Smooth muscle cell (in vitro differentiated cells): Measurements from ENCODE around the gene HTR3E. TPM values are rescaled to one million over a fixed set of nuclear protein-coding genes. Genes with fewer than 3 reads are reported as not detected.

Source experiments
- DNase-seq: peaks from one replicate; lab custom pipeline; 2025; ENCODE audit not compliant: unreplicated experiment; lab: John Stamatoyannopoulos, UW
- H2AFZ ChIP-seq: fragments of 200-600 bp; sonication (generic); 2 replicates; pipeline ENCODE4 v1.6.0; 2016; ENCODE audit warnings: antibody characterized with exemption, low read depth, mild to moderate bottlenecking
- H3F3A ChIP-seq: fragments of 200-600 bp; sonication (generic); 2 replicates; pipeline ENCODE4 v1.6.0; 2017; ENCODE audit warnings: antibody characterized with exemption, low read depth
- H3K27ac ChIP-seq: fragments of 200-600 bp; sonication (generic); 2 replicates; pipeline ENCODE4 v1.5.1; 2016; ENCODE audit warnings: low read depth, mild to moderate bottlenecking
- H3K27me3 ChIP-seq: fragments of 200-600 bp; sonication (generic); 2 replicates; pipeline ENCODE4 v1.6.1; 2016; ENCODE audit warnings: low read depth, mild to moderate bottlenecking
- H3K36me3 ChIP-seq: fragments of 200-600 bp; sonication (generic); 2 replicates; pipeline ENCODE4 v1.5.1; 2016; ENCODE audit warnings: low read depth
- H3K4me1 ChIP-seq: fragments of 200-600 bp; sonication (generic); 2 replicates; pipeline ENCODE4 v1.5.1; 2016; ENCODE audit warnings: low read depth
- H3K4me2 ChIP-seq: fragments of 200-600 bp; sonication (generic); 2 replicates; pipeline ENCODE4 v1.6.0; 2016; ENCODE audit warnings: mild to moderate bottlenecking
- H3K4me3 ChIP-seq: fragments of 200-600 bp; sonication (generic); 2 replicates; pipeline ENCODE4 v1.5.1; 2016; ENCODE audit warnings: mild to moderate bottlenecking
- H3K79me2 ChIP-seq: fragments of 200-600 bp; sonication (generic); 2 replicates; pipeline ENCODE4 v1.6.0; 2016; ENCODE audit warnings: low read depth, mild to moderate bottlenecking
- H3K9ac ChIP-seq: fragments of 200-600 bp; sonication (generic); 2 replicates; pipeline ENCODE4 v1.6.0; 2016; ENCODE audit warnings: low read depth
- H3K9me3 ChIP-seq: fragments of 200-600 bp; sonication (generic); replicated peaks from 2 replicates; pipeline ENCODE4 v1.5.1; 2016; ENCODE audit warnings: low read depth
- H4K20me1 ChIP-seq: fragments of 200-600 bp; sonication (generic); 2 replicates; pipeline ENCODE4 v1.6.0; 2016; ENCODE audit warnings: low read depth
- WGBS: methylation state at CpG from one replicate; pipeline ENCODE4 v1.1.7; 2016; ENCODE audit warnings: low lambda C conversion rate; 5-methylcytosine and 5-hydroxymethylcytosine counted together
- polyA plus RNA-seq: library from polyadenylated mRNA; unstranded; fragments of >200 nt; fragmentation: Nextera tagmentation; extraction: Ambion mirVana; gene quantifications from 2 replicates; pipeline ENCODE4 v1.2.1, GENCODE V29; 2016
- total RNA-seq: library from RNA; depleted of rRNA; stranded (reverse); fragments of >200 nt; gene quantifications from 2 replicates; pipeline ENCODE4 v1.2.3, GENCODE V29; 2014
- TF ChIP-seq, protein P1 (sequence below): fragments of 200-600 bp; sonication (generic); IDR thresholded peaks from 2 replicates; pipeline ENCODE4 v1.5.1; 2017; ENCODE audit warnings: borderline replicate concordance, mild to moderate bottlenecking, antibody characterized with exemption; ENCODE audit not compliant: insufficient read depth, poor library complexity, severe bottlenecking

HTR3E gene
- total and polyA plus RNA-seq, 2 experiments from 2014 or later: not detected

DNA sequence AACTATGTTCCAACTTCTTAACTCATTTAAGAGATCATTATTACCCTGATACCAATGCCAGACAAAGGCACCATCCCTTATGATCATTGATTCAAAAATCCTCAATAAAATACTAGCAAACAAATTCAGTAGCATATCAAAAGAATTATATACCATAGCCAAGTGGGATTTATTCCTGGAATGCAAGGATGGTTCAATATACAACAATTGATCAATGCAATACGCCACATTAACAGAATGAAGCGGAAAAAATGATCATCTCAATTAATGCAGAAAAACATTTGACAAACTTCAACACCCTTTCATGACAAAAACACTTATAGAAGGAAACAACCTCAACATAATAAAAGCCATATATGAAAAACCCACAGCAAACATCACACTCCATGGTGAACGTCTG is 4.7 kb upstream of the HTR3E start:
- no peak overlapping the region for H3K9ac ChIP-seq
- TF ChIP-seq, protein P1, sequence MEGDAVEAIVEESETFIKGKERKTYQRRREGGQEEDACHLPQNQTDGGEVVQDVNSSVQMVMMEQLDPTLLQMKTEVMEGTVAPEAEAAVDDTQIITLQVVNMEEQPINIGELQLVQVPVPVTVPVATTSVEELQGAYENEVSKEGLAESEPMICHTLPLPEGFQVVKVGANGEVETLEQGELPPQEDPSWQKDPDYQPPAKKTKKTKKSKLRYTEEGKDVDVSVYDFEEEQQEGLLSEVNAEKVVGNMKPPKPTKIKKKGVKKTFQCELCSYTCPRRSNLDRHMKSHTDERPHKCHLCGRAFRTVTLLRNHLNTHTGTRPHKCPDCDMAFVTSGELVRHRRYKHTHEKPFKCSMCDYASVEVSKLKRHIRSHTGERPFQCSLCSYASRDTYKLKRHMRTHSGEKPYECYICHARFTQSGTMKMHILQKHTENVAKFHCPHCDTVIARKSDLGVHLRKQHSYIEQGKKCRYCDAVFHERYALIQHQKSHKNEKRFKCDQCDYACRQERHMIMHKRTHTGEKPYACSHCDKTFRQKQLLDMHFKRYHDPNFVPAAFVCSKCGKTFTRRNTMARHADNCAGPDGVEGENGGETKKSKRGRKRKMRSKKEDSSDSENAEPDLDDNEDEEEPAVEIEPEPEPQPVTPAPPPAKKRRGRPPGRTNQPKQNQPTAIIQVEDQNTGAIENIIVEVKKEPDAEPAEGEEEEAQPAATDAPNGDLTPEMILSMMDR: no peak
- no peak overlapping the region for H3K4me3 ChIP-seq
- H3K4me1 ChIP-seq: no peaks in the 10 kb centered on the region
- no peaks in the 10 kb centered on the region for H3F3A ChIP-seq
- H3K27ac ChIP-seq: no peak overlapping the region
- no peaks in the 10 kb centered on the region for H4K20me1 ChIP-seq
- H3K9me3 ChIP-seq: peaks cover 14% of the 10 kb centered on the region
- no peaks in the 10 kb centered on the region for H3K79me2 ChIP-seq
- no peaks in the 10 kb centered on the region for H3K27me3 ChIP-seq
- no peak overlapping the region for H2AFZ ChIP-seq
- H3K4me2 ChIP-seq: no peak overlapping the region
- no peaks in the 10 kb centered on the region for H3K36me3 ChIP-seq
- no peak for DNase-seq
- WGBS: 95% methylated on average over 3 of the region's 3 CpGs

GRCh38 chr3:184097556-184097955 is 692 bp downstream of the HTR3E start:
- Histone ChIP-seq H3K27ac (no peak overlapping the region), H3K36me3 (no peaks in the 10 kb centered on the region), H3K9me3 (peaks cover 6% of the 10 kb centered on the region), H3F3A (no peaks in the 10 kb centered on the region), H3K4me2 (no peak overlapping the region), H3K9ac (no peak overlapping the region), H4K20me1 (no peaks in the 10 kb centered on the region), H2AFZ (no peak overlapping the region), H3K4me1 (no peaks in the 10 kb centered on the region), H3K4me3 (no peak overlapping the region), H3K79me2 (no peaks in the 10 kb centered on the region), H3K27me3 (peaks cover 4% of the 10 kb centered on the region)
- TF ChIP-seq, protein P1: no peak
- DNase-seq: no peak
- 87% methylated on average over 6 of the region's 6 CpGs for WGBS

- no peak overlapping the region for H3K9ac ChIP-seq
- no peaks in the 10 kb centered on the region for H4K20me1 ChIP-seq
- TF ChIP-seq, protein P1: no peak
- no peaks in the 10 kb centered on the region for H3K79me2 ChIP-seq
- H3K4me1 ChIP-seq: no peaks in the 10 kb centered on the region
- DNase-seq: no peak
- H3K9me3 ChIP-seq: no peaks in the 10 kb centered on the region
- H2AFZ ChIP-seq: no peak overlapping the region
- no peaks in the 10 kb centered on the region for H3F3A ChIP-seq
- H3K4me2 ChIP-seq: no peak overlapping the region
- H3K27ac ChIP-seq: no peak overlapping the region
- WGBS: 85% methylated on average over 24 of the region's 24 CpGs
- H3K36me3 ChIP-seq: no peaks in the 10 kb centered on the region
- peaks cover 4% of the 10 kb centered on the region for H3K27me3 ChIP-seq
- no peak overlapping the region for H3K4me3 ChIP-seq
These were observed 3.2 kb downstream of the HTR3E start for GRCh38 chr3:184099806-184100686.
